ENCODE measurements around the gene TOM1L1.

TOM1L1 gene

GRCh38 chr17:54941285-54941684 is 40.6 kb downstream of the TOM1L1 start:
- in situ Hi-C loops (cut with MboI; ENCODE audit: low sequenced_read_pairs), result no loop called here
- Histone ChIP-seq H3K9me3 (no peaks in the 10 kb centered on the region), H3K4me1 (no peaks in the 10 kb centered on the region), H3K4me3 (no peak overlapping the region), H3K36me3 (replicated peaks) (peaks cover 36% of the 10 kb centered on the region), H3K27me3 (ENCODE audit: low read depth) (no peaks in the 10 kb centered on the region)
- no peak for DNase-seq (ENCODE audit: low spot score in 2 of 2)

GRCh38 chr17:54944796-54945195 is 44.1 kb downstream of the TOM1L1 start:
- Histone ChIP-seq H3K9me3 (no peaks in the 10 kb centered on the region), H3K4me1 (no peaks in the 10 kb centered on the region), H3K27me3 (ENCODE audit: low read depth) (no peaks in the 10 kb centered on the region), H3K36me3 (replicated peaks) (peaks cover 15% of the 10 kb centered on the region), H3K4me3 (no peak overlapping the region)
- in situ Hi-C loops (cut with MboI; ENCODE audit: low sequenced_read_pairs), result no loop called here
- DNase-seq (ENCODE audit: low spot score in 2 of 2), result no peak

- no peaks in the 10 kb centered on the region for H3K4me1 ChIP-seq
- H3K27me3 ChIP-seq (ENCODE audit: low read depth), result no peaks in the 10 kb centered on the region
- peaks cover 11% of the 10 kb centered on the region for H3K36me3 ChIP-seq (replicated peaks)
- H3K4me3 ChIP-seq, result no peak overlapping the region
- in situ Hi-C loops (cut with MboI; ENCODE audit: low sequenced_read_pairs), result no loop called here
- no peak for DNase-seq (ENCODE audit: low spot score in 2 of 2)
- no peaks in the 10 kb centered on the region for H3K9me3 ChIP-seq
Measured at GRCh38 chr17:54945231-54945630, 44.6 kb downstream of the TOM1L1 start.

GRCh38 chr17:54945671-54946070 is 45.0 kb downstream of the TOM1L1 start:
- no peak for DNase-seq (ENCODE audit: low spot score in 2 of 2)
- in situ Hi-C loops (cut with MboI; ENCODE audit: low sequenced_read_pairs), result no loop called here
- Histone ChIP-seq H3K4me1 (no peaks in the 10 kb centered on the region), H3K27me3 (ENCODE audit: low read depth) (no peaks in the 10 kb centered on the region), H3K4me3 (no peak overlapping the region), H3K36me3 (replicated peaks) (peaks cover 11% of the 10 kb centered on the region), H3K9me3 (no peaks in the 10 kb centered on the region)

- no peak for DNase-seq (ENCODE audit: low spot score in 2 of 2)
- no peaks in the 10 kb centered on the region for H3K27me3 ChIP-seq (ENCODE audit: low read depth)
- H3K9me3 ChIP-seq, result no peaks in the 10 kb centered on the region
- no peak overlapping the region for H3K4me3 ChIP-seq
- in situ Hi-C loops (cut with MboI; ENCODE audit: low sequenced_read_pairs), result no loop called here
- no peaks in the 10 kb centered on the region for H3K4me1 ChIP-seq
- peaks cover 17% of the 10 kb centered on the region for H3K36me3 ChIP-seq (replicated peaks)
Measured at GRCh38 chr17:54947396-54947795, 46.7 kb downstream of the TOM1L1 start.

GRCh38 chr17:54948380-54948779 is 47.7 kb downstream of the TOM1L1 start:
- H3K36me3 ChIP-seq (replicated peaks), result peaks cover 17% of the 10 kb centered on the region
- DNase-seq (ENCODE audit: low spot score in 2 of 2), result no peak
- in situ Hi-C loops (cut with MboI; ENCODE audit: low sequenced_read_pairs), result no loop called here

GRCh38 chr17:54950116-54950515 is 49.5 kb downstream of the TOM1L1 start:
- no peaks in the 10 kb centered on the region for H3K9me3 ChIP-seq
- no peak overlapping the region for H3K4me3 ChIP-seq
- DNase-seq (ENCODE audit: low spot score in 2 of 2), result no peak
- in situ Hi-C loops (cut with MboI; ENCODE audit: low sequenced_read_pairs), result no loop called here
- H3K27me3 ChIP-seq (ENCODE audit: low read depth), result no peaks in the 10 kb centered on the region
- peaks cover 21% of the 10 kb centered on the region for H3K36me3 ChIP-seq (replicated peaks)
- H3K4me1 ChIP-seq, result no peaks in the 10 kb centered on the region

More at GRCh38 chr17:54948380-54948779, 47.7 kb downstream of the TOM1L1 start:
- no peaks in the 10 kb centered on the region for H3K4me1 ChIP-seq
- H3K4me3 ChIP-seq, result no peak overlapping the region
- H3K27me3 ChIP-seq (ENCODE audit: low read depth), result no peaks in the 10 kb centered on the region
- no peaks in the 10 kb centered on the region for H3K9me3 ChIP-seq

- no peak overlapping the region for H3K4me3 ChIP-seq
- peaks cover 25% of the 10 kb centered on the region for H3K36me3 ChIP-seq (replicated peaks)
- no peak for DNase-seq (ENCODE audit: low spot score in 2 of 2)
- H3K4me1 ChIP-seq, result no peaks in the 10 kb centered on the region
- no peaks in the 10 kb centered on the region for H3K9me3 ChIP-seq
- H3K27me3 ChIP-seq (ENCODE audit: low read depth), result no peaks in the 10 kb centered on the region
- in situ Hi-C loops (cut with MboI; ENCODE audit: low sequenced_read_pairs), result no loop called here
Measured at GRCh38 chr17:54951286-54951685, 50.6 kb downstream of the TOM1L1 start.

GRCh38 chr17:54956791-54957190 is 56.1 kb downstream of the TOM1L1 start:
- Histone ChIP-seq H3K4me3 (no peak overlapping the region), H3K4me1 (no peaks in the 10 kb centered on the region), H3K9me3 (no peaks in the 10 kb centered on the region), H3K36me3 (replicated peaks) (peaks cover 49% of the 10 kb centered on the region), H3K27me3 (ENCODE audit: low read depth) (no peaks in the 10 kb centered on the region)
- in situ Hi-C loops (cut with MboI; ENCODE audit: low sequenced_read_pairs), result no loop called here
- DNase-seq (ENCODE audit: low spot score in 2 of 2), result peak; percentile 7 to 43

- DNase-seq (ENCODE audit: low spot score in 2 of 2), result peak; percentile 19 to 59
- H3K36me3 ChIP-seq (replicated peaks), result peaks cover 20% of the 10 kb centered on the region
Measured at GRCh38 chr17:54967621-54968261, 67.1 kb downstream of the TOM1L1 start.

GRCh38 chr17:54968262-54968987 is 67.8 kb downstream of the TOM1L1 start, which contains the start of the genes COX11 and STXBP4:
Gene COX11, minus strand, starts transcription at chr17:54968654. Its CDS starts 8 bp downstream, at chr17:54968646.
Gene STXBP4, plus strand, starts transcription at chr17:54968765. Its CDS starts 17,455 bp downstream, at chr17:54986220.
- no peaks in the 10 kb centered on the region for H3K9me3 ChIP-seq
- H3K36me3 ChIP-seq (replicated peaks), result peaks cover 13% of the 10 kb centered on the region
- DNase-seq (ENCODE audit: low spot score in 2 of 2), result peak; percentile 91 to 93
- H3K4me1 ChIP-seq, result peaks cover 16% of the 10 kb centered on the region
- no peaks in the 10 kb centered on the region for H3K27me3 ChIP-seq (ENCODE audit: low read depth)
- in situ Hi-C loops (cut with MboI; ENCODE audit: low sequenced_read_pairs), result no loop called here
- H3K4me3 ChIP-seq, result peak within 1 kb of the TSS; percentile 81

More at GRCh38 chr17:54967621-54968261, 67.1 kb downstream of the TOM1L1 start:
- no peaks in the 10 kb centered on the region for H3K9me3 ChIP-seq
- H3K4me1 ChIP-seq, result peaks cover 9% of the 10 kb centered on the region
- peak overlapping the region; percentile 81 for H3K4me3 ChIP-seq
- H3K27me3 ChIP-seq (ENCODE audit: low read depth), result no peaks in the 10 kb centered on the region
- in situ Hi-C loops (cut with MboI; ENCODE audit: low sequenced_read_pairs), result no loop called here

- H3K4me3 ChIP-seq, result peak overlapping the region; percentile 81
- H3K9me3 ChIP-seq, result no peaks in the 10 kb centered on the region
- H3K36me3 ChIP-seq (replicated peaks), result peaks cover 8% of the 10 kb centered on the region
- in situ Hi-C loops (cut with MboI; ENCODE audit: low sequenced_read_pairs), result no loop called here
- H3K27me3 ChIP-seq (ENCODE audit: low read depth), result no peaks in the 10 kb centered on the region
- peak in 1 of 2 experiments; percentile 14 for DNase-seq (ENCODE audit: low spot score in 2 of 2)
- H3K4me1 ChIP-seq, result peaks cover 21% of the 10 kb centered on the region
Measured at GRCh38 chr17:54968988-54969332, 68.3 kb downstream of the TOM1L1 start.

GRCh38 chr17:54969658-54970572 is 69.3 kb downstream of the TOM1L1 start:
- Histone ChIP-seq H3K36me3 (replicated peaks) (no peaks in the 10 kb centered on the region; the same call in 1 of the 2 replicates), H3K4me3 (peak overlapping the region; percentile 81), H3K9me3 (no peaks in the 10 kb centered on the region), H3K4me1 (peaks cover 23% of the 10 kb centered on the region), H3K27me3 (ENCODE audit: low read depth) (no peaks in the 10 kb centered on the region)
- DNase-seq (ENCODE audit: low spot score in 2 of 2), result no peak
- in situ Hi-C loops (cut with MboI; ENCODE audit: low sequenced_read_pairs), result no loop called here
